ENCODE results near the gene PPP2R5C. TPM values are rescaled to one million over a fixed set of nuclear protein-coding genes. Genes with fewer than 3 reads are reported as not detected.

The PPP2R5C gene
- total and polyA plus RNA-seq, 2 donors (not counting 3 experiments of a cell fraction or from before 2014, with no cell fraction given) = 42.6 to 83.6 TPM

GRCh38 chr14:101920271-101920670 lies 158.8 kb downstream of the PPP2R5C start:
- CTCF ChIA-PET = interaction anchor here (0.7 to 1.2 kb wide), 2 partner anchors 10 to 149 kb away, joined by 3 to 5 read pairs; no protein-coding TSS in a partner anchor

More at GRCh38 chr14:101920271-101920670, 158.8 kb downstream of the PPP2R5C start:
- Histone ChIP-seq H3K4me1 (ENCODE audit: control insufficient read depth, extremely low read depth, insufficient read depth, low read length) (no peaks in the 10 kb centered on the region), H3K4me3 (replicated peaks in 1 of 3; ENCODE audit: insufficient read depth in 1 of 3, low read depth in 1 of 3, low read length in 3 of 3) (no peak overlapping the region), H3K9me1 (replicated peaks; ENCODE audit: control insufficient read depth, extremely low read depth, insufficient read depth, low read length) (no peaks in the 10 kb centered on the region), H3K36me3 (ENCODE audit: control insufficient read depth in 2 of 2, extremely low read depth in 1 of 2, insufficient read depth in 2 of 2, low read length in 2 of 2) (peaks cover 0 to 5% of the 10 kb centered on the region in 2 experiments), H3K79me2 (ENCODE audit: control insufficient read depth, insufficient read depth, low read length) (no peaks in the 10 kb centered on the region), H4K20me1 (replicated peaks; ENCODE audit: control insufficient read depth, extremely low read depth, insufficient read depth, low read length) (no peaks in the 10 kb centered on the region), H3K27ac (ENCODE audit: insufficient read depth, low read depth, low read length) (no peak overlapping the region), H3K9me3 (replicated peaks; ENCODE audit: control insufficient read depth, insufficient read depth, low read length) (no peaks in the 10 kb centered on the region), H3K4me2 (ENCODE audit: insufficient read depth, low read length) (no peak overlapping the region), H3K9ac (replicated peaks; ENCODE audit: extremely low read depth, insufficient read depth, low read length) (no peak overlapping the region), H2AFZ (ENCODE audit: low read depth, low read length) (no peak overlapping the region), H3K27me3 (ENCODE audit: control insufficient read depth in 2 of 2, insufficient read depth in 2 of 2, low read length in 2 of 2) (no peaks in the 10 kb centered on the region)
- POLR2A ChIA-PET = no interaction called here
- BruUV-seq (replicated peaks) = no TSS peak
- TF ChIP-seq POLR2AphosphoS5 (IDR thresholded peaks at IDR 0.05; ENCODE audit: insufficient read depth, low read depth, low read length) = no peak
- no peak for TF ChIP-seq EZH2 (IDR thresholded peaks at IDR 0.05; ENCODE audit: borderline replicate concordance, low read depth, low read length, severe bottlenecking)
- no peak for TF ChIP-seq JUN (IDR thresholded peaks at IDR 0.05; ENCODE audit: borderline replicate concordance, insufficient read depth, insufficient read length, low read depth)
- TF ChIP-seq MAX (IDR thresholded peaks at IDR 0.05; ENCODE audit: insufficient read depth, insufficient read length) = no peak
- no peak for TF ChIP-seq MYC (IDR thresholded peaks at IDR 0.05; ENCODE audit: low read depth, low read length)
- TF ChIP-seq POLR2A (IDR thresholded peaks at IDR 0.05; ENCODE audit: low read depth, low read length) = no peak
- TF ChIP-seq CTCF (IDR thresholded peaks at IDR 0.05; ENCODE audit: extremely low read depth in 1 of 2, insufficient read depth in 1 of 2, low read depth in 1 of 2, low read length in 2 of 2) = no peak
- DNase-seq (ENCODE audit: low read depth, low spot score) (no peak), FAIRE-seq (no peak)
- intact Hi-C loops (cut with micrococcal nuclease) (no loop called here), dilution Hi-C loops (cut with MboI; ENCODE audit: extremely low pct_ligation_motif_present, low sequenced_read_pairs) (no loop called here)
